NCI-H226 (cell line): ENCODE results near the gene PLCL2.
"Not testable (repeated sequence)": the region's sequence is repeated elsewhere in the genome, so short reads cannot be mapped to it uniquely, and the experiment has no call there.

Experiments
- DNase-seq: peaks from one replicate; pipeline ENCODE4 v3.0.0-alpha.2; 2015

The PLCL2 gene

DNA sequence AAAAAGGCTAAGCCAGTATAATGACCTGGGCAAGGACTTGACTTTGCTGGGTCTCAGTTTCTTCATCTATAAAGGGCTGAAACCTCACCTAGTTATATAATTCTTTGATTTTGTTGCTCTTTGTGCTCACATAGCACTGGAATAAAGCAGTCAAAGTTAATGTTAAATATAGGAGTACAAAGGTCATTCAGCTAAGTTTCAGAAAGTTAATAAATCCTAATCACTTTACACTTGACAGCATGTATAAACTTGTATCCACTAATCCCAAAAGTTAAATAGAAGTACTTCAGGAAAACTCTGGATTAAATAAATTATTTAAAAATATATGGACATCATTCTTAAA is 33.9 kb downstream of the PLCL2 start:
- no peak for DNase-seq

DNA sequence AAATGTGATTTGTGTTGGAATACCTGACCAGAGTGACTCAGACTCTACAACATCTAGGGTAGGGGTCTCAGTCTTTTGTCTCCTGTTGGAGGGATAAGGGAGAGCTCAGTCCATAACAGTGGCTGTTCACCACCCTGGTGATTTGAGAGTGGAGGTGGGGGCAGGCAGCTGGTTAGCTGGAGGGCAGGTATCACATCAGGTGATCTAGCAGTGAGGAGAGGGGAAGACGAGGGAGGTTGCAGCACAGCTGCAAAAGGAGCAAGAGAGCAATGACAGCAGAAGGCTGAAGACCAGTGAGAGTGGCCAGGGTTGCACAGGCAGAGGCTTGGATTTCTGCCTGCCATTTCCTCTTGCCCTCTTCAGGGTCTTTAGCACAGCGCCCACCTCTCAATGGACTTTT is 38.4 kb downstream of the PLCL2 start:
- DNase-seq = no peak

DNA sequence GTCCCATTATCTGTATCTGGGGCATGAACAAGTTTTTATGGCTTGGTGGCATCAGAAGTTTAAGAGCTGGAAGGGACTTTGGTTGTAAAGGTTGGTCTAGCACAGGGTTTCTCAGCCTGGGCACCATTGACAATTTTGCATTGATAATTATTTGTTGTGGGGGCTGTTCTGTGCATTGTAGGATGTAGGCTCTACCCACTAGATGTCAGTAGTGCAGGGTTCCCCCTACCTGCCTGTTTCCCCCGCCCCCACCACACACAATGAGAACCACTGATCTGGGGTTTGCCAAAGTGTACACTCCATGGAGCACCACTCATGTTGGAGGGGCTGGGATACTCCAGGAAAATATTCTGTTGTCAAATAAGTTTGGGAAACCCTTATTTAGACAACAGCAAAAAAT is 42.7 kb downstream of the PLCL2 start:
- no peak for DNase-seq

DNA sequence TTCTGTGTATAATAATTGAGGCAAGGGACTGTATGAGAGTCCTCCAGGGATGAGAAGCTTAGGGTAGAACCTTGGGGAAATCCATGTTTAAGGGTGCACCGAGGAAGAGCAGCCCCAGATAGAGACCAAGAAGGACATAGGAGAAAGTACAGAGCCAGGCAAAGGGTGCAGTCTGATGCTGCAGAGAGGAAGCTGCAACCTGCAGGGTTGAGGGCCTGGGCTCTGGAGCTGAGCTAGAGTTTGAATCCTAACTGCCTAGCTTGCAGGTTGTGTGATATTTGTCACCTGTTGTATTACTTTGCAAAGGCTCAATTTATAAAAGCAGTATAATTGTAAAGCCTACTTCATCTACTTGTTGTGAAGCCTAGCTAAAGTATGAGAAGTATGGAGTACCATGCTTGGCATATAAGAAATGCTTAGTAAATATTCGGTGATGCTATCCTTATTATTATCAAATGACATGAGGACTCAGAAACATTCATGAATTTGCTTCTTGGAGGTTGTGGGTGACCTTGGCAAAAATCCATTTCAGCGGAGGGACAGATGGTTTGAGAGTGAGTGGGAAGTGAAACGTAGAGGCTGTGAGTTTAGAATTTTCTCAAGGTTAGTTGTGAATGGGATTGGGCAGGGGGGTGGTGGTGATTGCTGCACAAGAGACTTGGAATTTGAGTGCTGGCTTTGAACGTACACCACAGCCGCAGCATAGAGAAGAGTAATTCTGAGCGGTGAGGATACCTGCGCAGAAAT is 43.8 kb downstream of the PLCL2 start:
- DNase-seq = no peak

DNA sequence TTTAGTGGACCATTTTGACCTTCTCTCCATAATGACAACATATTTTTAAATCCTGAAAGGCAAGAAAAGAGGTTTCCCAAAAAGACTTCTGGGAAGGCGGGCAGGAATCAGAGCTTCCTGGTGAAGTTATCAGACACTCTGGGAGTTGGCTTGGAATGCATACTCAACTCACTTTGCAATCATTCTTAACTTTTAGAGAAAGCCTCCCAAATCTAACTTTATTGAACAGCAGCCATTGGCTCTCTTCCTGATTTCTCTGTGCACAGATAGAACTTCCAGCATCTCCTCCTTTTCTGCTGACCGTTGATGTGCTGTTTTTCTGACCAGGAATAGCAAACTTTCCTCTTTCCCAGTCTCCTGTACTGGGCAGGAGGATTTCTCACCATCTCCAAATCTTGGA is 44.6 kb downstream of the PLCL2 start:
- DNase-seq = no peak

DNA sequence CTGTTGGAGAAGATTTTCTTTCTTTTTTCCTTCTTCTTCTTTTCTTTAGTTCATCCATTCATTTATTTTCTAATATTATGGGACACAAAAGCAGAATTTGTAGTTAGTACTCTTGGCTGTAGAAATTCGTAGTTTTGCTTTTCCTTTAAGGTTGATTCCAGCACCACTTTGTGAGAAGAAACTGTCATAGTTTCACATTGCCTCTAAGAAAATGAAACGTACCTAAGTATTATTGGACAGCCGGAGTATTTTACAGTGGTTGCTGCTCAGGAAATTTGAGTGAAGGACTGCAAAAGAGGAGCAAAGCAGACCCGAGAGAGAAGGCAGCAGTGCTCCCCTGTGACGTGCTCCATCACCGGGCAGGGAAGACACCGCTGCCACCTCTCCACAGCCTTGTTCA is 48.1 kb downstream of the PLCL2 start:
- no peak for DNase-seq

DNA sequence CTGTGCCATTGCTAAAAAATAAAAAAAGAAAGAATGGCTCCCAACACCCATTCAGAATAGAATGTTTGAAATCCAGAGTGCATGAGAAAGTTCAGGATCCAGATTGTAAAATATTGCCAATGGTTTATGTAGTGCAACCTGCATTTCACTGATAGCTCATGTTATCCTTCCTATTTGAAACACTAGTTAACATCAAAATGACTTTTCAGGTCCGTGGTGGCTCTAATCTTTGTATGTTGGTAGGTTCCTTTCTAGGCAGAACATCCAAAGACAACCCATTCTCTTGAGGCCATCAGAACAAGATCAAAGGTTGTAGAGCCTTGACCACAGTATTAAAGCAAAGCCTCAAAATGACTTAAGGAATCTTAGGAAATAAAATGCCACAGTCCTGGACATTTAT is 51.0 kb downstream of the PLCL2 start:
- no peak for DNase-seq

DNA sequence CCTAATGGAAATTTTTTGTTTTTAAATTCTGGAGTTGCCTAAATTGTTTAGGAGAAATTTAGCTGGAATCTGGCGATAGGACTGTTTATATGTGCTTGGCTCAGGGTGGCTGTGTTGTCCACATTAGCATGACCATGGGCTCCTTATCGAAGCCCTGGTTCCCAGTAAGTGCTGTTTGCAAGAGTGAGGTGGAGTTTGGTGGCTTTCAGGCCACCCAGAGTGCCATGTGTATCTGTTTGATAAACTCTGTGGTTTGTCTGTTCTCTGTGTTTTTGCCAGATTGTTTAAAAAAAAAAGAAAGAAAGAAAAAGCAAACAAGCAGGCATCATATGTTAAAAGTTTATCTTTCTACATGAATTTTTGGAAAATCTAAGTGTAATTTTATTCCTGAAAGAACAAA is 51.5 kb downstream of the PLCL2 start:
- DNase-seq = no peak

DNA sequence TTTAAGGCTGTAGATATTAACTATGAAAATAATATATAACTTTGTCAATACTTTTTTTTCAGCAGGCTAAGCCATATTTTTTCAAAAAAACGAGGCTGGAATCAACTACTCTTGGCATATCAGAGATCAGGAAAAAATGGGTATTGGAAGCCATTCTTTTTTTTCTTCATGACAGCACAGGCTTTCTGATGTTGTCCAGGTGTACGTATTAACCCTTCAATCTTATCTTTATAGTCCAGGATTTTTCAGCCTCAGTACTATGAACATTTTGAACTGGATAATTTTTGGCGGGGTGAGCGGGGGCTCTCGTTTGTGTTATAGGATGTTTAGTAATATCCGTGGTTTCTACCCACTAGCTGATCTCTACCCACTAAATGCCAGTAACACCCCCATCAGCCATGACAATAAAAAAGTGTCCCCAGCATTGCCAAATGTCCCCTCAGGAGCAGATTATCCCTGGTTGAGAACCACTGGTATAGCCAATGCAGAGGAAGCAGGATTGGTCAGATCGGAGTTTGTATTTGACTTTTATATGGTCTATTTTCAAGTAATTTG is 52.0 kb downstream of the PLCL2 start:
- no peak for DNase-seq

DNA sequence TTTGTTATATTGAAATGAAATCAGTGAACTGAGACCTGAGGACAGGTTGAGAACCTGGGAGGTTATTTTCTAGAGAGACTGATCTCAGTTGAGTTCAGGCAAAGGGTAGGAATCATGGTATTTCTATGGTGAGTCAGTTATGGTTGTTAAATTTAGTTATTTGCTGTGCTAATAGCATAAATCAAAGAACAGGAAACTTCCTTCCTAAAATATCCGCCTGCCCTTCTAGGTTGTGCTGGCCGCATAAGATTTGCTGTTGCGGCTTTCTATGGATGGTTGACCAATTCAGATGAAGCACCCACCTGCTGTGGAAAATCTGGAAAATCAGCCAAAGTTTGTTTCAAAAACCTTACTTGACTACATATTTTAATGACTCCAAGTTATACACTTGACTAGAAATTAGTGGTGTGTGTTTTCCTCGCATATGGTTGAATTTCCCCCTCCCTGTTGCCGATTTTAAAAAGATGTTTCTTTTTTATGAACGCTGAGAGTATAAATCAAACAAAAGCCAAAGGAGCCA is 52.6 kb downstream of the PLCL2 start:
- no peak for DNase-seq

DNA sequence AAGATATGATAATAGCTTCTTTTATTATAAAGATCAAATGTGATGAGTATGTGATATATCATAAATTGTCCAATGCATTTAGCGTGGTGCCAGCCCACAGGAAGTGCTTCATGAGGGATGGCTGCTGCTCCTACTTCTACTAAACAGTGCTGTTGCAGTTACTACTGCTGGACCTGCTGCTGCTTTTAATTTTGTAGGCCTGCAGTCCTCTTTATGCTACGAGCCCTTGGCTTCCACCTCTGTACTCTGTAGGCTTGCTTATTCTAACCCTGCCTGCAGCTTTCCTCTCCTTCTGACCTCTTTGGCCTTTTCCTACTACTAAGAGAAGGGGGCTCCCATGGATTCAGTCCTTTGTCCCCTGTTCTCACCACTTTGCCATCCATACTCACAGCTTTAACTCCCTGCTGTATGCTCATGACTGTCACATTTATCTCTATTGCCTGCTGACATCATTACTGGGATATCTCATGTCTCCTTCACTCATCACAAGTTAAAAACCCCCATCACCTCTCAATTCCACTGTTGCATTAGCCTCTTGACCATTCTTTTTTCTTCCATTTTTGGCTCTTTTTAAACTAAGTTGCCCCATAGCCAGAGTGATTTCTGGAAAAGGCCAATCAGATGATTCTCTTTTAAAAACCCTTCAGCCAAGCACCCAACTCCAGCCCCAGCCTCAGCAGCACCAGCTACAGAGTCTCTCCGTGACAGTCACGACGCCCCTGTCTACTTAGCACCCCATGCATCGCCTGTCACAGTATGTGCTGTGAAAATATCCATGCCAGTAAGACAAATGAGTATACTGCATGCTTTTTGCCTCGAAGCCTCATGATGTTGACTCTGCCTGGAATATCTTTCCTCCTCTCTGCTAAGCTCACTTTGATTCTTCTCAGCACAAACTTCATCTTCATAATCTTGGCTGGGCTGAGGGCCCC is 56.3 kb downstream of the PLCL2 start:
- no peak for DNase-seq

DNA sequence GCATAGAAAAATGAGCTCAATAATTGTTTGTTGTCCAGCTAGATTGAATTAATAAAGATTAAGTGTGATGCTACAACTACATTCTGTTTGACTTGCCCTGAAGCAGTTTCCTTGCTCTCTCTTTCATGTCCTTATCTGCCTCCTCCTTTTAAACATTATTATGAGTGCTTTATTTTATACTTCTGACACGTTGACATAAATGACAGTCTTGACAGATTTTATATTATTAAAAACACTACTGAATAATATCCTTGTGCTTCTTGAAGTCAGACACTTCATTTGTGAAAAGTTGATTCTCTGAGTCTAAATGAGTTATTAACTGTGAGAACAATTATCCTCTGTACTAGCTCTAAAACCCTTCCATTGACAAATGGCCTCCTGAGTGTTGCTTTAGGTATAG is 58.2 kb downstream of the PLCL2 start:
- DNase-seq = no peak

DNA sequence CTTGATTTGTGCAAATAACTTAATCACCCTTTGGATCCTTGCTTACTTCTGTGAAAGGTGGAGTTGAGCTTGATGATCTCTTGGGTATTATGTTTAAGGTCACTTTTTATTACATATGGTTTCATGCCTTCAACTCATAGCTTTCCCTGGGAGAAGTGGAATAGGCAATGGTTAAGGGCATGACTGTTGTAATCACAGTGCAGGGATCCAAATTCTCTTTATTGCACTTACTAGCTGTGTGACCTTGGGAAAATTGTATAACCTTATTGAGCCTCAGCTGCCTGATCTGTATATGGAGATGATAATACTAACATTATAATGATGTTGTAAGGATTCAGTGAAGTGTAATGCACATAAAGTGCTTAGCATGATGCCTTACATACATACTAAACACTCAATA is 59.1 kb downstream of the PLCL2 start:
- DNase-seq = no peak

DNA sequence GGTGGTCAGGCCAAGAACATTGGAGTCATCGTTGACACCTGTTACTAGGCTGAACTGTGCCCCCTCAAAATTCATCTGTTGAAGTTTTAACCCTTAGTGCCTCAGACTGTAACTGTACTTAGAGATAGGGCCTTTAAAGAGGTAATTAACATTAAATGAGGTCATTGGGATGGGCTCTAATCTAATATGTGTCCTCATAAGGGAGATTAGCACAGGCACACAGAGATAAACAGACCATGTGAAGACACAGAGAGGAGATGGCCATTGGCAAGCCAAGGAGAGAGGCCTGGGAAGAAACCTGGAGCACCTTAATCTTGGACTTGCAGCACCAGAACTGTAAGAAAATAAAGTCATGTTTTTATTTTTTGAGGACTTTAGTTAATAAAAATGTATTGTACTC is 59.6 kb downstream of the PLCL2 start:
- no peak for DNase-seq

DNA sequence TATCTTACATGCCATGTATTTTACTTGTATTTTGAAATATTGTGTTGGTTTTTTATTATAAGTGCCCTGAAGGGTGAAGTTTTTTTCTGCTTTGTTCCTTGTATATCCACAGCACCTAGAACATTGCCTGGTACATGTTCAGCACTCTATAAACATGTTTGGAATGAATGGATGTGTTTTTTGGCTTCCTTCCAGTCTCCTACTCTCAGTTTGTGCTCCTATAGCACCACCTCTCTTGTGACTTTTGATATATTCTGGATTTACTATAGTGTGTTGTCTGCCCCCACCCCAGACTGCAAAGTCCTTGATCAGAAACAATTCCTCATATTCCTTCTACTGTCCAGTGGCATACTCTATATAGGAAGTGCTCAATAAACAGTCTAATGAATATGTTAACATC is 60.6 kb downstream of the PLCL2 start:
- no peak for DNase-seq

DNA sequence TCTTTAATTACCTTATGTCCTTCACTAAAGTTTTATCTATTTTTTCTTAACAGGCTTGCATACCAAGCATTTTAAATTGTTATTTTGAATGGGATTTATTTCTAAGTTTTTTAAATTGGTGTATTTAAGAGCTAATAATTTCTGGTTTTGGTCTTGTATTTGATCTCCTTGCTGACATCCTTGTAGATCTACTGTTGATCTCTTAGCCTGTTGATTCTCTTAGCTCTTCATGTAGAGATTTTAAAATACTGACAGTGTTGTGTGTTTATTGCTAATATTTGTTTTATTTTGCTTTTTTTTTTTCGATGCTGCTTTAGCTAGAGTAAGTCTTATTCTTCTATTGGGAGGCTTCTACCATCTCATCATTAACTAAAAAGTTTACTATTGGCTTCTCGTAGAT is 65.5 kb downstream of the PLCL2 start:
- no peak for DNase-seq

DNA sequence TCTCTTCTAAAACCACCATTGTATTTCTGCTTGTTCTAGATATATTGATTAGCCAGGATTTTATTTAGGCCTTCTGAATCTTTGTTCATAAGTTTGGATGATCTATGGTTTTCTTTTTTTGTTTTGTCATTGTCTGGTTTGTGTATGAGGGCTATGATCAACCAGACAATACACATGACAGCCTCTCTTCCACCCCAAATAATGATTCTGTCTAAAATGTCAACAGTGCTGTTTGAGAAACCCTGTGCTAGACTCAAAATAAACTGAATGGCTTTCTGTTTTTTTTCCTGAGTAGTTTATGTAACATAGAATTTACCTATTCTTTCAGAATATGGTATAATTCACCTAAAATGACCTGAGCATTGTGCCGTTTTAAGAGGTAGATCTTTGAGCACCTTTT is 66.1 kb downstream of the PLCL2 start:
- DNase-seq = no peak

DNA sequence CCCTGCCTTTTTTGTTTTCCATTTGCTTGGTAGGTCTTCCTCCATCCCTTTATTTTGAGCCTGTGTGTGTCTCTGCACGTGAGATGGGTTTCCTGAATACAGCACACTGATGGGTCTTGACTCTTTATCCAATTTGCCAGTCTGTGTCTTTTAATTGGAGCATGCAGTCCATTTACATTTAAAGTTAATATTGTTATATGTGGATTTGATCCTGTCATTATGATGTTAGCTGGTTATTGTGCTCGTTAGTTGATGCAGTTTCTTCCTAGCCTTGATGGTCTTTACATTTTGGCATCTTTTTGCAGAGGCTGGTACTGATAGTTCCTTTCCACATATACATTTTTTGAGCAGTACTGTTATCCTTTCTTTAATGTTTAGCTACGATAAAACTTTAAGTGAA is 73.1 kb downstream of the PLCL2 start:
- not testable (repeated sequence) for DNase-seq

DNA sequence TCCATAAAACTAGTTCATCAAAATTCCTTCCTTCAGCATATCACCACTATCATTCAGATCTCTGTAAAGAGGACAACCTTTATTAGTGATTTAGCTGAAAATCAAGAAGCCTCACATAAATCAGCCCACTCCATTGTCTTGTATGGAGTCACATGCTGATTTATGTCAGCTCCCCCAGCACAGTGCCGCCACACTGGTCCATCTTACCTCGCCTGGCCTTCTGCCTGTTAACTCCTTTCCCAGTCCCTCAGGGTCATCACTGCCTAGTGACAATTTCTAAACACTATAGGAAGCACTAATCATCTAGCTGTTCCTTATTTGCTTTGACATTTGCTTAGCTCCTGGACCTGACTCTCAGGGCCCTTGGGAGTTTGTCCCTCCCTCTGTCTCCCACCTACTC is 75.4 kb downstream of the PLCL2 start:
- no peak for DNase-seq

DNA sequence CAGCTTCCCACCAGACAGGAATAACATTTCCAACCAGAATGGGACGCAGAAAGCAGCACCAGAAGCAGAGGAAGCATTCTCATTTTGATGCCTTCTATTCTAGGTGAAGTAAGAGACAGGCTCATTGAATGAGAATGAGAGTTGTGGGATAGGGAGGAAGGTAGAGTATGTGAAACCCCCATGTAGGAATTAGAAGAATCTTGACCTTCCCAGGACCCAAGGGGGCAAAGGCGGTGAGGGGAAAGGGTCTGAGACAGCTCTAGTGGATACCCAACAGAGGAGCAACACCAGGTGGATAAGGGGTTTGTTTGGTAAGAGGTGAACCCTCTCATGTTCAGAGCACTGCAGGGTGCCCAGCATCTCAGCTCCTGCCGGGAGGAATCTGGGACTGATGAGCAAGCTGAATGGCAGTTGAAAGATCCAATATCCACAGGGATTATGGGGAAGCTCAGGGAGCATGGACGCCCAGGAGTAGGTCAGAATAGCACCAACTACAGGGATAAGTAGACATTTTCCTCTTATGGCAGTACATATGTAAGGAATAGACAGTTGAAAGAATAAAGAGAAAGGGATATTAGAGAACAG is 77.0 kb downstream of the PLCL2 start:
- DNase-seq = no peak

DNA sequence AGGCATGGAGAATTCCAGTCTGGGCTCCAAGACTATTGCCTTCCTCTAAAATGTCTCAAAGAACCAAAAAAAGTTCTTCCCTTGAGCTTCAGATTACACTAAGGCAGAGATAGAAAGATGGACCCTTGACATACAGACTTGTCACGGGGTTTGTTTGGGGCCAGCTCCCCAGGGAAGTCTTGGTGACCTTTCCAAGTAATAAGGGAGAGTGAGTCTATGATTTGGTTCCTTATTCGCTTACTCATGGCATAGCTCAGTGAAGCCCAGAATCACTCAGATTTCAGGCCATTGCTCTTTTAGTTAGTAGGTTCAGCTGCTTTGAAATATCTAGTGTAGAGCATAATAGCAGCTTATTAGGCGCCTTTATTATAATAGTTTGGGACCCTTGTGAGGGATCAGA is 90.3 kb downstream of the PLCL2 start:
- no peak for DNase-seq

DNA sequence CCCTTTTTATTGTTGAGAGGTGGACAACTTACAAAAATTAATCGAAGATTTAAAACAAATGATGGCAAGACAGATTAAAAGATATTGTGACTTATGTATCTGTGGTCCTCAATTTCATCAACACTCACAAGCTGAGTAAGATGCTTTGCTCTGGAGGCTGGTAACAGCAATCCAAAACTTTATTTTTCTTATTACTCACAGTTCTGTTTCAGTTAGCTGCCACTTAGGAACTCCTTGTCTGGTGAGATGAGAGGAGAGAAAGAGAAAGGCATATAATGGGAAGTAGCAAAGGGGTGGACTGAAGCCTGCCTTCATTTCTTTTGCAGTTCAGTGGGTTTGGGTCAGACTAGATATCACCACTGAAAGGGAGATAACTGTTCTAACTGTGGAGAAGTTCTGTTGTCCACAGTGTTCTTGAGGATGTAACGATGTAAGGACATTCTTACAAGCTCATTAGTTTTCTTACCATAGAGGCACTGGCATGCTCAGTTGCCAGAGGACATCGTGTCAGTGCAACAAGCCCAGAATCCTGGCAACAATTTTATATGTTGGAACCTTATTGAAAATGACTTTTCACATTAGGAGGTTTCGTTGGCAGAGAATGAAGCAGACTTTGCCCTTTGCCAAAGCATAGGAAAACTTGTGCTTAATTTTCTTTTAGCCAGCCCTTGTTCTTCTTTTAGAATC is 93.6 kb downstream of the PLCL2 start:
- no peak for DNase-seq

DNA sequence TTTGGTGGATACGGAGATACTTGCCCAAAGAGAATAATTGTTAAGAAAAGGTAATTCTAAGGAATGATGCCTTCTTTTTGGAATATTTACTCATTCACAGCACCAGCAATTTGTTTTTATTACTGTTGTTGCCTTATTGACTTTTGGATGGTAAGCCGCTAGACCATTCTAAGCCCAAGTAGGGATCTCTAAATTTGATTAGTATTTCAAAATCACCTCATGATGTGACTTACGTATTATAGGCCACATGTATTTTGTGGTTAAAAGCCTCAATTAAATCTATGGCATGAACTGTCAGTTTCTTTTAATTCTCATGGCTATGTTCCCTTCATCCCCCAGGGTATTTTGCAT is 94.1 kb downstream of the PLCL2 start:
- DNase-seq = no peak
